ENCODE data around the gene MSH4.
"Not testable (repeated sequence)": the region's sequence is repeated elsewhere in the genome, so short reads cannot be mapped to it uniquely, and the experiment has no call there.

Gene MSH4

GRCh38 chr1:75797606-75798216 is 1.0 kb downstream of the MSH4 start:
- DNase-seq = no peak

GRCh38 chr1:75801480-75801879 is 4.8 kb downstream of the MSH4 start:
- DNase-seq = not testable (repeated sequence)

GRCh38 chr1:75808921-75809320 is 12.2 kb downstream of the MSH4 start:
- no peak for DNase-seq

GRCh38 chr1:75810113-75810512 is 13.4 kb downstream of the MSH4 start:
- not testable (repeated sequence) for DNase-seq

- no peak for DNase-seq
These were observed 14.7 kb downstream of the MSH4 start for GRCh38 chr1:75811211-75811981.

- no peak for DNase-seq
These were observed 15.4 kb downstream of the MSH4 start for GRCh38 chr1:75812065-75812464.

GRCh38 chr1:75823596-75823995 is 26.9 kb downstream of the MSH4 start:
- DNase-seq = not testable (repeated sequence)

GRCh38 chr1:75836528-75837100 is 39.9 kb downstream of the MSH4 start:
- no peak for DNase-seq

- DNase-seq = no peak
These were observed 41.4 kb downstream of the MSH4 start for GRCh38 chr1:75838079-75838478.

- DNase-seq = no peak
These were observed 44.7 kb downstream of the MSH4 start for GRCh38 chr1:75841421-75841820.

GRCh38 chr1:75845576-75845975 is 48.9 kb downstream of the MSH4 start:
- DNase-seq = no peak

- no peak for DNase-seq
These were observed 58.3 kb downstream of the MSH4 start for GRCh38 chr1:75855010-75855409.

GRCh38 chr1:75855734-75856133 is 59.1 kb downstream of the MSH4 start:
- DNase-seq = no peak

- DNase-seq = no peak
These were observed 65.1 kb downstream of the MSH4 start for GRCh38 chr1:75861831-75862230.

GRCh38 chr1:75870951-75871350 is 74.3 kb downstream of the MSH4 start:
- no peak for DNase-seq

- DNase-seq = no peak
These were observed 83.3 kb downstream of the MSH4 start for GRCh38 chr1:75879985-75880384.

- no peak for DNase-seq
These were observed 87.8 kb downstream of the MSH4 start for GRCh38 chr1:75884437-75884836.

GRCh38 chr1:75901371-75901770 is 104.7 kb downstream of the MSH4 start:
- no peak for DNase-seq

GRCh38 chr1:75908717-75909152 is 112.1 kb downstream of the MSH4 start:
- DNase-seq = peak; percentile 35 to 75

GRCh38 chr1:75916834-75917233 is 120.2 kb downstream of the MSH4 start:
- no peak for DNase-seq

GRCh38 chr1:75922698-75923097 is 126.0 kb downstream of the MSH4 start:
- no peak for DNase-seq

GRCh38 chr1:75932304-75932703 is 135.6 kb downstream of the MSH4 start, which contains the start of gene ASB17:
TSS of gene ASB17 (minus strand) at chr1:75932404. CDS start at chr1:75932291, 113 bp downstream.
- DNase-seq = no peak

- DNase-seq = no peak
These were observed 140.4 kb downstream of the MSH4 start for GRCh38 chr1:75937034-75937433.

GRCh38 chr1:75943037-75943436 is 146.4 kb downstream of the MSH4 start:
- DNase-seq = not testable (repeated sequence)

Data from NCI-H526 (cell line).